Fibroblast of lung (primary cell): ENCODE results near the gene CCDC3.

Source experiments
- EZH2 ChIP-seq: IDR thresholded peaks from 2 replicates; pipeline ENCODE4 v1.5.1; 2012; ENCODE audit warnings: low read length, control low read depth, mild to moderate bottlenecking; ENCODE audit errors: missing control alignments
- TF ChIP-seq, protein P1 (sequence below), 2 donors: IDR thresholded peaks in 1 of 2; conservative IDR thresholded peaks in 1 of 2; 1 replicate in 1 of 2; 2 replicates in 1 of 2; pipeline ENCODE4 v1.5.1; 2011 to 2012; ENCODE audit warnings: low read length in 2 of 2, control low read depth in 1 of 2, inconsistent platforms in 1 of 2, low read depth in 1 of 2, mild to moderate bottlenecking in 1 of 2

- TF ChIP-seq, protein P1, sequence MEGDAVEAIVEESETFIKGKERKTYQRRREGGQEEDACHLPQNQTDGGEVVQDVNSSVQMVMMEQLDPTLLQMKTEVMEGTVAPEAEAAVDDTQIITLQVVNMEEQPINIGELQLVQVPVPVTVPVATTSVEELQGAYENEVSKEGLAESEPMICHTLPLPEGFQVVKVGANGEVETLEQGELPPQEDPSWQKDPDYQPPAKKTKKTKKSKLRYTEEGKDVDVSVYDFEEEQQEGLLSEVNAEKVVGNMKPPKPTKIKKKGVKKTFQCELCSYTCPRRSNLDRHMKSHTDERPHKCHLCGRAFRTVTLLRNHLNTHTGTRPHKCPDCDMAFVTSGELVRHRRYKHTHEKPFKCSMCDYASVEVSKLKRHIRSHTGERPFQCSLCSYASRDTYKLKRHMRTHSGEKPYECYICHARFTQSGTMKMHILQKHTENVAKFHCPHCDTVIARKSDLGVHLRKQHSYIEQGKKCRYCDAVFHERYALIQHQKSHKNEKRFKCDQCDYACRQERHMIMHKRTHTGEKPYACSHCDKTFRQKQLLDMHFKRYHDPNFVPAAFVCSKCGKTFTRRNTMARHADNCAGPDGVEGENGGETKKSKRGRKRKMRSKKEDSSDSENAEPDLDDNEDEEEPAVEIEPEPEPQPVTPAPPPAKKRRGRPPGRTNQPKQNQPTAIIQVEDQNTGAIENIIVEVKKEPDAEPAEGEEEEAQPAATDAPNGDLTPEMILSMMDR (conservative IDR thresholded peaks at IDR 0.05 in 1 of 2, IDR thresholded peaks at IDR 0.05 in 1 of 2; ENCODE audit: low read depth in 1 of 2, low read length in 2 of 2), result no peak
- TF ChIP-seq EZH2, result no peak
Observed at GRCh38 chr10:12957081-12957480, 44.4 kb downstream of the CCDC3 start.
